Neural progenitor cell (in vitro differentiated cells): ENCODE data around the gene PUM1. TPM values are rescaled to one million over a fixed set of nuclear protein-coding genes. Genes with fewer than 3 reads are reported as not detected.
"Not testable (repeated sequence)": the region's sequence is repeated elsewhere in the genome, so short reads cannot be mapped to it uniquely, and the experiment has no call there.

Experiments used
- DNase-seq: peaks from one replicate; pipeline ENCODE4 v3.0.0-alpha.2; 2016; ENCODE audit warnings: low spot score
- H2AFZ ChIP-seq: fragments of 200-600 bp; sonication (generic); replicated peaks from 2 replicates; pipeline ENCODE4 v1.6.1; 2016; ENCODE audit warnings: antibody characterized with exemption
- H3F3A ChIP-seq: fragments of 200-600 bp; sonication (generic); 2 replicates; pipeline ENCODE4 v1.6.1; 2016; ENCODE audit warnings: antibody characterized with exemption, low read depth
- H3K27ac ChIP-seq: fragments of 200-600 bp; sonication (generic); 2 replicates; pipeline ENCODE4 v1.5.1; 2016; ENCODE audit warnings: mild to moderate bottlenecking
- H3K27me3 ChIP-seq: fragments of 200-600 bp; sonication (generic); 2 replicates; pipeline ENCODE4 v1.6.1; 2016; ENCODE audit warnings: mild to moderate bottlenecking, moderate library complexity
- H3K36me3 ChIP-seq: fragments of 200-600 bp; sonication (generic); 2 replicates; pipeline ENCODE4 v1.5.1; 2016
- H3K4me1 ChIP-seq: fragments of 200-600 bp; sonication (generic); 2 replicates; pipeline ENCODE4 v1.6.1; 2016; ENCODE audit warnings: mixed run types
- H3K4me2 ChIP-seq: fragments of 200-600 bp; sonication (generic); 2 replicates; pipeline ENCODE4 v1.6.1; 2016
- H3K4me3 ChIP-seq: fragments of 200-600 bp; sonication (generic); 2 replicates; pipeline ENCODE4 v1.5.1; 2016
- H3K79me2 ChIP-seq: fragments of 200-600 bp; sonication (generic); 2 replicates; pipeline ENCODE4 v1.6.1; 2016; ENCODE audit warnings: low read depth
- H3K9ac ChIP-seq: fragments of 200-600 bp; sonication (generic); 2 replicates; pipeline ENCODE4 v1.6.1; 2016
- H3K9me3 ChIP-seq: fragments of 200-600 bp; sonication (generic); 2 replicates; pipeline ENCODE4 v1.5.1; 2016; ENCODE audit warnings: low read depth
- H4K20me1 ChIP-seq: fragments of 200-600 bp; sonication (generic); 2 replicates; pipeline ENCODE4 v1.6.1; 2016; ENCODE audit warnings: low read depth
- H3K27ac Mint-ChIP-seq: 3 replicates; pipeline ENCODE4 v1.8.0; 2021; ENCODE audit warnings: mixed read lengths
- H3K27me3 Mint-ChIP-seq: 2 replicates; pipeline ENCODE4 v1.8.0; 2022; ENCODE audit warnings: low read depth, mild to moderate bottlenecking, inconsistent platforms, moderate library complexity, mixed read lengths; ENCODE audit not compliant: insufficient read depth
- H3K36me3 Mint-ChIP-seq: 3 replicates; pipeline ENCODE4 v1.8.0; 2021; ENCODE audit warnings: mixed read lengths
- H3K4me1 Mint-ChIP-seq: 3 replicates; pipeline ENCODE4 v1.8.0; 2021; ENCODE audit warnings: mixed read lengths
- H3K4me3 Mint-ChIP-seq: 3 replicates; pipeline ENCODE4 v1.8.0; 2021; ENCODE audit warnings: mild to moderate bottlenecking, moderate library complexity, mixed read lengths
- H3K9me3 Mint-ChIP-seq: 3 replicates; pipeline ENCODE4 v1.8.0; 2020; ENCODE audit warnings: mixed read lengths
- EZH2 ChIP-seq: fragments of 200-600 bp; sonication (generic); IDR thresholded peaks from 2 replicates; pipeline ENCODE4 v1.6.1; 2017; ENCODE audit warnings: antibody characterized with exemption, mild to moderate bottlenecking, moderate library complexity
- EZH2phosphoT487 ChIP-seq: fragments of 200-600 bp; sonication (generic); IDR thresholded peaks from 2 replicates; pipeline ENCODE4 v1.6.1; 2017; ENCODE audit warnings: antibody characterized with exemption
- total RNA-seq: library from RNA; depleted of rRNA; stranded (reverse); fragments of >200 nt; gene quantifications from 2 replicates; pipeline ENCODE4 v1.2.3, GENCODE V29; 2015; ENCODE audit warnings: low replicate concordance
- TF ChIP-seq, protein P1 (sequence below): fragments of 200-600 bp; sonication (generic); IDR thresholded peaks from 2 replicates; pipeline ENCODE4 v1.5.1; 2017; ENCODE audit warnings: antibody characterized with exemption, mild to moderate bottlenecking

The PUM1 gene
- total RNA-seq, 1 donor from 2014 or later = 130 TPM

DNA sequence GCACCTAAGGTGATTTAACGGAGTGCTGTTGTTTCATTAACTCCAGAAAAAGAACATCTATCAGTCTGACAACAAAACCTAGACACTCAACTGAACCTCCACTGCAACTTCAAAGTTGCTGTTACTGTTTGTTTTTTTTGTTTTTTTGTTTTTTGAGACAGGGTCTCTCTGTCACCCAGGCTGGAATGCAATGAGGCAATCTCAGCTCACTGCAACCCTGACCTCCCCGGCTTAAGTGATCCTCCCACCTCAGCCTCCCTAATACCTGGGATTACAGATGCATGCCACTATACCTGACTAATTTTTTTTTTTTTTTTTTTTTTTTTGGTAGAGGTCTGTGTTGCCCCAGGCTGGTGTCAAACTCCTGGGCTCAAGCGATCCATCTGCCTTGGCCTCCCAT is 90.3 kb downstream of the PUM1 start:
- Histone ChIP-seq H3K79me2 (peaks cover 98% of the 10 kb centered on the region), H3K4me1 (peaks cover 3% of the 10 kb centered on the region), H2AFZ (no peak overlapping the region), H3K27me3 (no peaks in the 10 kb centered on the region), H3K9ac (no peak overlapping the region), H4K20me1 (peaks cover 95% of the 10 kb centered on the region), H3K36me3 (peaks cover 27% of the 10 kb centered on the region), H3K4me2 (peak overlapping the region; percentile 16), H3K9me3 (no peaks in the 10 kb centered on the region), H3K4me3 (no peak overlapping the region), H3K27ac (peak overlapping the region; percentile 35), H3F3A (peaks cover 64% of the 10 kb centered on the region)
- no peak for DNase-seq
- H3K4me3 Mint-ChIP-seq = no peak overlapping the region
- peaks cover 42% of the 10 kb centered on the region for H3K36me3 Mint-ChIP-seq
- H3K27me3 Mint-ChIP-seq = no peaks in the 10 kb centered on the region
- H3K27ac Mint-ChIP-seq = no peak overlapping the region
- peaks cover 3% of the 10 kb centered on the region for H3K4me1 Mint-ChIP-seq
- H3K9me3 Mint-ChIP-seq = no peaks in the 10 kb centered on the region
- no peak for TF ChIP-seq EZH2
- TF ChIP-seq EZH2phosphoT487 = no peak
- TF ChIP-seq, protein P1, sequence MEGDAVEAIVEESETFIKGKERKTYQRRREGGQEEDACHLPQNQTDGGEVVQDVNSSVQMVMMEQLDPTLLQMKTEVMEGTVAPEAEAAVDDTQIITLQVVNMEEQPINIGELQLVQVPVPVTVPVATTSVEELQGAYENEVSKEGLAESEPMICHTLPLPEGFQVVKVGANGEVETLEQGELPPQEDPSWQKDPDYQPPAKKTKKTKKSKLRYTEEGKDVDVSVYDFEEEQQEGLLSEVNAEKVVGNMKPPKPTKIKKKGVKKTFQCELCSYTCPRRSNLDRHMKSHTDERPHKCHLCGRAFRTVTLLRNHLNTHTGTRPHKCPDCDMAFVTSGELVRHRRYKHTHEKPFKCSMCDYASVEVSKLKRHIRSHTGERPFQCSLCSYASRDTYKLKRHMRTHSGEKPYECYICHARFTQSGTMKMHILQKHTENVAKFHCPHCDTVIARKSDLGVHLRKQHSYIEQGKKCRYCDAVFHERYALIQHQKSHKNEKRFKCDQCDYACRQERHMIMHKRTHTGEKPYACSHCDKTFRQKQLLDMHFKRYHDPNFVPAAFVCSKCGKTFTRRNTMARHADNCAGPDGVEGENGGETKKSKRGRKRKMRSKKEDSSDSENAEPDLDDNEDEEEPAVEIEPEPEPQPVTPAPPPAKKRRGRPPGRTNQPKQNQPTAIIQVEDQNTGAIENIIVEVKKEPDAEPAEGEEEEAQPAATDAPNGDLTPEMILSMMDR = no peak

DNA sequence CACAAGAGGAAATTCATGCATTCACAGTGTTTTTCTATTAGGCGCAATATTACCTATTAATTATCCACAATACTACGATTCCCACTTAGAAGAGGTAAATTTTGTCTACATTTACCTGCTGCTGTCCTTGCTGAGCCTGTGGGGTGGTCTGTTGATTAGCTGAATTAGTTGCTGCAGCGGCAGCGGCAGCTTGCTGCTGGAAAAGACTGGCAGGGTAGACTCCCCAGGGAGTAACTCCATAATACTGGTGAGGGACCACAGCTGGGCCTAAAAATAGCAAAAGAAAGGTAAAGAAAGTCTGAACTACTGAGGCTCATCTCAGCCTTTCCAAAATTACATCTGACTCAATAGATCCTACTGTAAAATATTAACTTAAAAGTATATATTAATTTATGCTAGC is 91.0 kb downstream of the PUM1 start:
- peaks cover 3% of the 10 kb centered on the region for H3K4me1 Mint-ChIP-seq
- no peak overlapping the region for H3K4me3 Mint-ChIP-seq
- no peak overlapping the region for H3K27ac Mint-ChIP-seq
- H4K20me1 ChIP-seq = peaks cover 95% of the 10 kb centered on the region
- no peak overlapping the region for H2AFZ ChIP-seq
- H3K9me3 Mint-ChIP-seq = no peaks in the 10 kb centered on the region
- no peak overlapping the region for H3K4me3 ChIP-seq
- H3K4me2 ChIP-seq = peak overlapping the region; percentile 16
- H3K79me2 ChIP-seq = peaks cover 98% of the 10 kb centered on the region
- no peak overlapping the region for H3K9ac ChIP-seq
- DNase-seq = peak; percentile 29
- peaks cover 38% of the 10 kb centered on the region for H3K36me3 Mint-ChIP-seq
- TF ChIP-seq, protein P1 = no peak
- no peak for TF ChIP-seq EZH2phosphoT487
- no peak for TF ChIP-seq EZH2
- peaks cover 58% of the 10 kb centered on the region for H3F3A ChIP-seq
- H3K27me3 ChIP-seq = no peaks in the 10 kb centered on the region
- H3K27ac ChIP-seq = peak overlapping the region; percentile 35
- H3K4me1 ChIP-seq = peaks cover 3% of the 10 kb centered on the region
- no peaks in the 10 kb centered on the region for H3K9me3 ChIP-seq
- H3K27me3 Mint-ChIP-seq = peaks cover under 1% of the 10 kb centered on the region
- H3K36me3 ChIP-seq = peaks cover 28% of the 10 kb centered on the region

DNA sequence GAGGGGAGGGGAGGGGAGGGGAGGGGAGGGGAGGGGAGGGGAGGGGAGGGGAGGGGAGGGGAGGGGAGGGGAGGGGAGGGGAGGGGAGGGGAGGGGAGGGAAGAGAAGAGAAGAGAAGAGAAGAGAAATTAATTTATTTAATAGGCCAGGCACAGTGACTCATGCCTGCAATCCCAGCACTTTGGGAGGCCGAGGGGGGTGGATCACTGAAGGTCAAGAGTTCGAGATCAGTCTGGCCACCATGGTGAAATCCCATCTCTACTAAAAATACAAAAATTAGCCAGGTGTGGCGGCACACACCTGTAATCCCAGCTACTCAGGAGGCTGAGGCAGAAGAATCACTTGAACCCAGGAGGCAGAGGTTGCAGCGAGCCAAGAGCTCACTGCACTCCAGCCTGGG is 93.2 kb downstream of the PUM1 start:
- H3K9me3 ChIP-seq, H3K4me3 Mint-ChIP-seq, H3K4me1 Mint-ChIP-seq, H3K9ac ChIP-seq, H3K27ac Mint-ChIP-seq, H3K4me2 ChIP-seq, DNase-seq, H3K27ac ChIP-seq, H3K4me3 ChIP-seq, H2AFZ ChIP-seq, H3K27me3 ChIP-seq, H3K9me3 Mint-ChIP-seq, H3K4me1 ChIP-seq, H3K27me3 Mint-ChIP-seq: not testable (repeated sequence)
- peaks cover 96% of the 10 kb centered on the region for H4K20me1 ChIP-seq
- H3K79me2 ChIP-seq = peaks cover 98% of the 10 kb centered on the region
- peaks cover 39% of the 10 kb centered on the region for H3K36me3 Mint-ChIP-seq
- peaks cover 26% of the 10 kb centered on the region for H3K36me3 ChIP-seq
- peaks cover 59% of the 10 kb centered on the region for H3F3A ChIP-seq

DNA sequence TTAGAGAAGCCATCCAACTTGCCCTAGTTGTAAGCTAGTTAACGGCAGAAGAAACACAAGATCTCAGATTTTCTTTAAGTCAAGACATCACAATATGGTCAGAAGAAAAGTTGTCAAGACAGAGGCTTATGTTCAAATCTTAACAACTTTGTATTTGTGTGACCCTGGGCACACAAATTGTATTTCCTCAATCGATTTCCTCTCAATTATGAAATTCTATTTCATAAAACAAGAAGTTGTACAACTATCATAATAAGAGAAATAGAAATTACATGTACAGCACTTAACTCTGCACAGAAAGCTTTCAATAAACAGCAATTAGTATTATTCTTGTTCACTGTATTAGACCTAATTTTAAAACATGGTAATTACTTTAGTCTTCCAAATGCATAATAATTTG is 94.0 kb downstream of the PUM1 start:
- Histone ChIP-seq H4K20me1 (peaks cover 95% of the 10 kb centered on the region), H3F3A (peaks cover 56% of the 10 kb centered on the region), H3K4me3 (no peak overlapping the region), H3K9ac (no peak overlapping the region), H3K9me3 (no peaks in the 10 kb centered on the region), H3K27me3 (no peaks in the 10 kb centered on the region), H3K27ac (no peak overlapping the region), H3K4me1 (peaks cover 3% of the 10 kb centered on the region), H2AFZ (no peak overlapping the region), H3K4me2 (no peak overlapping the region), H3K79me2 (peaks cover 98% of the 10 kb centered on the region), H3K36me3 (peaks cover 33% of the 10 kb centered on the region)
- TF ChIP-seq, protein P1 = no peak
- TF ChIP-seq EZH2phosphoT487 (no peak), EZH2 (no peak)
- Mint-ChIP-seq H3K4me3 (no peak overlapping the region), H3K36me3 (peaks cover 40% of the 10 kb centered on the region), H3K9me3 (no peaks in the 10 kb centered on the region), H3K4me1 (peaks cover 3% of the 10 kb centered on the region), H3K27ac (no peak overlapping the region), H3K27me3 (peaks cover 2% of the 10 kb centered on the region)
- DNase-seq = no peak
